ENCODE results near the gene RARRES2. TPM values are rescaled to one million over a fixed set of nuclear protein-coding genes. Genes with fewer than 3 reads are reported as not detected.
A peak's percentile ranks its signal among the peaks of the same experiment; 100 is the strongest.

Gene RARRES2
- total RNA-seq, 1 experiment from 2014 or later: 60.9 TPM

- Histone ChIP-seq H3K14ac (ENCODE audit: insufficient read depth, low read length) (no peak overlapping the region), H3K27me3 (ENCODE audit: insufficient read depth, low read length) (no peaks in the 10 kb centered on the region), H3K27ac (ENCODE audit: insufficient read length, low read depth, low read length) (no peak overlapping the region), H3T11ph (ENCODE audit: low read length) (no peak overlapping the region), H3K56ac (ENCODE audit: insufficient read length, low read depth, low read length) (no peak overlapping the region), H3K18ac (ENCODE audit: insufficient read length, low read depth, low read length) (no peak overlapping the region), H3K23me2 (ENCODE audit: insufficient read length, low read depth, low read length, poor library complexity, severe bottlenecking) (peaks cover 11% of the 10 kb centered on the region), H4K20me1 (ENCODE audit: control insufficient read depth, insufficient read depth, insufficient read length) (no peaks in the 10 kb centered on the region), H2BK15ac (ENCODE audit: low read depth, low read length) (no peak overlapping the region), H2BK5ac (ENCODE audit: insufficient read length, low read length) (no peak overlapping the region), H3K4ac (ENCODE audit: low read depth, low read length) (no peak overlapping the region), H4K91ac (ENCODE audit: insufficient read length, low read depth, low read length) (no peak overlapping the region), H4K8ac (replicated peaks; ENCODE audit: insufficient read length, low read depth, low read length) (no peak overlapping the region), H3K79me1 (ENCODE audit: insufficient read depth, low read depth, low read length, poor library complexity, severe bottlenecking) (no peaks in the 10 kb centered on the region), H3K9ac (ENCODE audit: extremely low read depth, insufficient read length, low read length) (no peak overlapping the region), H2BK20ac (ENCODE audit: low read depth, low read length, poor library complexity, severe bottlenecking) (no peak overlapping the region), H3K4me2 (ENCODE audit: insufficient read depth, insufficient read length, low read length) (no peak overlapping the region), H3K79me2 (ENCODE audit: insufficient read depth, low read length) (peaks cover 9% of the 10 kb centered on the region; the same call in 1 of the 2 replicates), H4K5ac (ENCODE audit: insufficient read length, low read depth, low read length) (no peak overlapping the region), H3K23ac (ENCODE audit: insufficient read length, low read depth, low read length) (no peak overlapping the region), H3K4me1 (ENCODE audit: insufficient read depth, low read length) (peaks cover 12% of the 10 kb centered on the region), H2BK120ac (ENCODE audit: low read depth, low read length, poor library complexity, severe bottlenecking) (no peak overlapping the region), H2AFZ (ENCODE audit: low read length) (no peak overlapping the region), H2AK5ac (ENCODE audit: insufficient read length, low read length) (no peak overlapping the region), H2BK12ac (ENCODE audit: insufficient read length, low read depth, low read length) (no peak overlapping the region), H3K9me3 (ENCODE audit: control insufficient read depth, low read depth, low read length) (no peaks in the 10 kb centered on the region)
- peaks cover 71 to 83% of the 10 kb centered on the region in 2 experiments for H3K4me1 Mint-ChIP-seq
- H3K4me3 Mint-ChIP-seq: peak overlapping the region in 1 of 2 experiments; percentile 72; a peak in 1 of 5 replicates
- no peaks in the 10 kb centered on the region for H3K9me3 Mint-ChIP-seq
- peak overlapping the region in 2 of 3 experiments; percentile 98; a peak in 5 of 7 replicates for H3K27ac Mint-ChIP-seq
- no peak for TF ChIP-seq CTCF (conservative IDR thresholded peaks at IDR 0.05)
- WGBS (ENCODE audit: extremely low coverage, insufficient read length, low lambda C conversion rate): no CpG with 5 or more reads among the region's 4 CpGs
- peaks cover 11 to 27% (median 14%) of the 10 kb centered on the region in 3 experiments; a peak in 6 of 7 replicates for H3K36me3 Mint-ChIP-seq (ENCODE audit: insufficient read depth in 1 of 3, low read depth in 3 of 3)
- DNase-seq: no peak
- H3K27me3 Mint-ChIP-seq (ENCODE audit: low read depth): no peaks in the 10 kb centered on the region
These were observed 41.4 kb upstream of the RARRES2 start for GRCh38 chr7:150382844-150383225.
